Activated B cell treated with CpG ODN at 0.5 μM for 24 hours (primary cell): Measurements from ENCODE around the gene FERMT1. TPM values are rescaled to one million over a fixed set of nuclear protein-coding genes. Genes with fewer than 3 reads are reported as not detected.

Experiments used
- ATAC-seq: fragments of 200-7000 bp; cut with Tn5 transposase; one replicate; pipeline ENCODE4 v1.10.0; 2021; ENCODE audit warnings: low read depth, mild to moderate bottlenecking, moderate library complexity
- CTCF ChIA-PET: fragments of 350-600 bp; sonication (Branson Sonifier 250); formaldehyde crosslinking; loops from one replicate; lab custom pipeline; 2021; ENCODE audit warnings: antibody characterized with exemption; lab: Charles Lee
- POLR2A ChIA-PET: fragments of 350-600 bp; sonication (Branson Sonifier 250); formaldehyde crosslinking; loops from one replicate; lab custom pipeline; 2021; ENCODE audit warnings: antibody characterized with exemption; lab: Charles Lee
- DNase-seq: peaks from one replicate; pipeline ENCODE4 v3.0.0; 2022
- H3K27ac Mint-ChIP-seq: one replicate; pipeline ENCODE4 v1.8.0; 2020; ENCODE audit warnings: mixed read lengths
- H3K27me3 Mint-ChIP-seq: one replicate; pipeline ENCODE4 v1.8.0; 2021; ENCODE audit warnings: mixed read lengths
- H3K36me3 Mint-ChIP-seq: one replicate; pipeline ENCODE4 v1.8.0; 2021; ENCODE audit warnings: low read depth, mixed read lengths
- H3K4me1 Mint-ChIP-seq: one replicate; pipeline ENCODE4 v1.8.0; 2021; ENCODE audit warnings: mixed read lengths
- H3K4me3 Mint-ChIP-seq: one replicate; pipeline ENCODE4 v1.8.0; 2020; ENCODE audit warnings: mild to moderate bottlenecking, mixed read lengths
- H3K9me3 Mint-ChIP-seq: one replicate; pipeline ENCODE4 v1.8.0; 2020; ENCODE audit warnings: mixed read lengths
- intact Hi-C: fragments of 100-400 bp; cut with micrococcal nuclease; formaldehyde crosslinking; loops from one replicate; pipeline ENCODE4 v1.15.1; 2024
- total RNA-seq: library from RNA; stranded (reverse); gene quantifications from 2 replicates; pipeline ENCODE4 v1.2.3, GENCODE V29; 2022
- TF ChIP-seq, protein P1 (sequence below): fragments of 200-600 bp; IDR thresholded peaks from one replicate; pipeline ENCODE4 v1.8.0; 2022; ENCODE audit warnings: antibody characterized with exemption, mild to moderate bottlenecking

Gene FERMT1
- total RNA-seq, 1 donor from 2014 or later: not detected

DNA sequence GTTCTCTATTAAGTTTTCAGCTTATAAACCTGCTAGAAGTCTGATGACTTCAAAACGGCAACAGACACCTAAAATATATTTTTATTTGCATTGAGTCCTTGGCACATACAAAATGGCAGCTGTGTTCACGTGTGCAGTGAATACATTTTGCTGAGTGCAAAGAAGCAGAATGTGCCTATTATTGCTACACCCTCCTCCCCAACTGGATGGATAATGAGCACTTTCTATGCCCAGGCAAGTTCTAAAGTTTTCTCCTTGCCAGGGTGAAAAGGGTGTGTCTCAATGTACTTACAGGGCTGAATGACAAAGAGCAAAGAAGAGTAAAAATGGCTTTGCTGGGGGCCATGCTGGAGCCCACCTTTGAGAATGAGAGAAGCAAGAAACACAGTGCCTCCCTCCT lies 4.0 kb upstream of the FERMT1 start:
- Mint-ChIP-seq H3K4me3 (no peak overlapping the region), H3K27me3 (peaks cover 31% of the 10 kb centered on the region), H3K4me1 (peaks cover 9% of the 10 kb centered on the region), H3K9me3 (no peaks in the 10 kb centered on the region), H3K27ac (no peak overlapping the region), H3K36me3 (no peaks in the 10 kb centered on the region)
- TF ChIP-seq, protein P1, sequence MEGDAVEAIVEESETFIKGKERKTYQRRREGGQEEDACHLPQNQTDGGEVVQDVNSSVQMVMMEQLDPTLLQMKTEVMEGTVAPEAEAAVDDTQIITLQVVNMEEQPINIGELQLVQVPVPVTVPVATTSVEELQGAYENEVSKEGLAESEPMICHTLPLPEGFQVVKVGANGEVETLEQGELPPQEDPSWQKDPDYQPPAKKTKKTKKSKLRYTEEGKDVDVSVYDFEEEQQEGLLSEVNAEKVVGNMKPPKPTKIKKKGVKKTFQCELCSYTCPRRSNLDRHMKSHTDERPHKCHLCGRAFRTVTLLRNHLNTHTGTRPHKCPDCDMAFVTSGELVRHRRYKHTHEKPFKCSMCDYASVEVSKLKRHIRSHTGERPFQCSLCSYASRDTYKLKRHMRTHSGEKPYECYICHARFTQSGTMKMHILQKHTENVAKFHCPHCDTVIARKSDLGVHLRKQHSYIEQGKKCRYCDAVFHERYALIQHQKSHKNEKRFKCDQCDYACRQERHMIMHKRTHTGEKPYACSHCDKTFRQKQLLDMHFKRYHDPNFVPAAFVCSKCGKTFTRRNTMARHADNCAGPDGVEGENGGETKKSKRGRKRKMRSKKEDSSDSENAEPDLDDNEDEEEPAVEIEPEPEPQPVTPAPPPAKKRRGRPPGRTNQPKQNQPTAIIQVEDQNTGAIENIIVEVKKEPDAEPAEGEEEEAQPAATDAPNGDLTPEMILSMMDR: no peak
- ATAC-seq (no peak), DNase-seq (no peak)
- intact Hi-C loops: no loop called here
- CTCF ChIA-PET: no interaction called here
- POLR2A ChIA-PET: no interaction called here

DNA sequence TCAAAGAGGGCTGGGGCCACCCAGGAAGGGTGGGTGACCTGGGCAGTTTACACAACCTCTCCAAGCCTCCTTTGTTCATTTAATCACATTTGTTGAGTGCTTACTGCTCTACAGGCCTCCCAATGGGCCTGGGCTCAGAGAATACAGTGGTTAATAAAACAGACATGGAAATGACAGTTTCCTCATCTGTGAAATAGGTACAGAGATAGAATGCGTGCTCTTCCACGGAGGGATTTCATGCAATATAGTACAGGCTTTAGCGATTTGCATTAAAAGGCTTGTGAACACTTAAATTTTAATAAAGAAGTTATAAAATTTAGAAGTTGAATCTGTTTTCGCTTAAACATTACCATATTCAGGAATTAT lies 802 bp upstream of the FERMT1 start:
- H3K27ac Mint-ChIP-seq: no peak overlapping the region
- POLR2A ChIA-PET: no interaction called here
- peaks cover 9% of the 10 kb centered on the region for H3K4me1 Mint-ChIP-seq
- no peak for DNase-seq
- H3K36me3 Mint-ChIP-seq: no peaks in the 10 kb centered on the region
- intact Hi-C loops: no loop called here
- TF ChIP-seq, protein P1: no peak
- no peak overlapping the region for H3K4me3 Mint-ChIP-seq
- no peak for ATAC-seq
- CTCF ChIA-PET: no interaction called here
- peaks cover 31% of the 10 kb centered on the region for H3K27me3 Mint-ChIP-seq
- no peaks in the 10 kb centered on the region for H3K9me3 Mint-ChIP-seq

DNA sequence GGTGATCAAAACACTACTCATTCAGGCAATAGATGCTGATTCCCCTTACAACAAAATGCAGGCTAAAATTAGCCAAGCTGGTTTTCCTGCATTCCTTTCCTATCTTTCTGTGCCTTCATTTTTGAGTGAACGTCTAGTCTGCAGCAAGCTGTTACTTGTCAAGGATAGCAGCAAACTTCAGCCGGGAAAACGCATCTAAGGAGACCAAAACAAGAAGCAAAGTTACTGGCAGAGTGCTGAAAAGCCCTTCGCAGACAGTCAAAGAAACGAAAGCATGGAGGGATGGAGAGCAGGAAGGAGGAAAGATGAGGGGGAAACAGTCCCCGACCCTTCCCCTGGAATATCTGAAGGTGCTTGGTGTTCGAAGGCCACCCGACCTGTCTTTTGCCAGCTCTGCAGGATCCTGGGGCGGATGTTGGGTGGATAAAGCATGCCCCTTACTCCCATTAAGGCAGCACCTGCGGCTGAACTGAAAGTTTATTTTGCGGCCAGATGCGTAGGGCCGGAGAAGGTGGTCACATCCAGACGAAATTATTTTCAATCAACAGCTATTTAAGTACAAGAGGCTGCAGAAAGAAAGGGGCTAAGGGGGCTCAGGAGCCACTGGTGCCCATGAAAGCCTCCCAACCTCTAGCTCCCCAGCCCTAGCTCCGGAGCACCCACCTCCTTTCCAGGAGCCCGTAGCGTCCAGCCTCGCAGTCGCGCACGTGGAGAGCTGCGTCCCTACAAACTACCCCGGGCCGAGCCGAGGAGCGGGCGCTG lies 538 bp downstream of the FERMT1 start:
- peak overlapping the region; percentile 29 for H3K4me3 Mint-ChIP-seq
- ChIA-PET CTCF (no interaction called here), POLR2A (no interaction called here)
- H3K36me3 Mint-ChIP-seq: no peaks in the 10 kb centered on the region
- no peak for DNase-seq
- intact Hi-C loops: no loop called here
- ATAC-seq: no peak
- TF ChIP-seq, protein P1: no peak
- H3K27ac Mint-ChIP-seq: no peak overlapping the region
- peaks cover 9% of the 10 kb centered on the region for H3K4me1 Mint-ChIP-seq
- H3K27me3 Mint-ChIP-seq: peaks cover 24% of the 10 kb centered on the region
- peaks cover 3% of the 10 kb centered on the region for H3K9me3 Mint-ChIP-seq

- Mint-ChIP-seq H3K27ac (no peak overlapping the region), H3K4me3 (no peak overlapping the region), H3K4me1 (peaks cover 9% of the 10 kb centered on the region), H3K9me3 (peaks cover 3% of the 10 kb centered on the region), H3K27me3 (peaks cover 23% of the 10 kb centered on the region), H3K36me3 (no peaks in the 10 kb centered on the region)
- TF ChIP-seq, protein P1: no peak
- no peak for ATAC-seq
- DNase-seq: no peak
- ChIA-PET POLR2A (no interaction called here), CTCF (no interaction called here)
- intact Hi-C loops: no loop called here
These were observed 1.3 kb downstream of the FERMT1 start for GRCh38 chr20:6121504-6121903.

- intact Hi-C loops: no loop called here
- no peak for DNase-seq
- ATAC-seq: no peak
- Mint-ChIP-seq H3K9me3 (peaks cover 3% of the 10 kb centered on the region), H3K27me3 (peaks cover 22% of the 10 kb centered on the region), H3K27ac (no peak overlapping the region), H3K4me1 (peaks cover 9% of the 10 kb centered on the region), H3K4me3 (no peak overlapping the region), H3K36me3 (no peaks in the 10 kb centered on the region)
- TF ChIP-seq, protein P1: no peak
- ChIA-PET CTCF (no interaction called here), POLR2A (no interaction called here)
These were observed 2.3 kb downstream of the FERMT1 start for GRCh38 chr20:6120491-6120988.
